Activated B cell treated with CpG ODN at 0.5 μM for 24 hours (primary cell): ENCODE data around the gene HAGHL. TPM values are rescaled to one million over a fixed set of nuclear protein-coding genes. Genes with fewer than 3 reads are reported as not detected.

ENCODE experiments used
- ATAC-seq: fragments of 200-7000 bp; cut with Tn5 transposase; one replicate; pipeline ENCODE4 v1.10.0; 2021; ENCODE audit warnings: low read depth, mild to moderate bottlenecking, moderate library complexity
- CTCF ChIA-PET: fragments of 350-600 bp; sonication (Branson Sonifier 250); formaldehyde crosslinking; loops from one replicate; lab custom pipeline; 2021; ENCODE audit warnings: antibody characterized with exemption; lab: Charles Lee
- POLR2A ChIA-PET: fragments of 350-600 bp; sonication (Branson Sonifier 250); formaldehyde crosslinking; loops from one replicate; lab custom pipeline; 2021; ENCODE audit warnings: antibody characterized with exemption; lab: Charles Lee
- DNase-seq: peaks from one replicate; pipeline ENCODE4 v3.0.0; 2022
- H3K27ac Mint-ChIP-seq: one replicate; pipeline ENCODE4 v1.8.0; 2020; ENCODE audit warnings: mixed read lengths
- H3K27me3 Mint-ChIP-seq: one replicate; pipeline ENCODE4 v1.8.0; 2021; ENCODE audit warnings: mixed read lengths
- H3K36me3 Mint-ChIP-seq: one replicate; pipeline ENCODE4 v1.8.0; 2021; ENCODE audit warnings: low read depth, mixed read lengths
- H3K4me1 Mint-ChIP-seq: one replicate; pipeline ENCODE4 v1.8.0; 2021; ENCODE audit warnings: mixed read lengths
- H3K4me3 Mint-ChIP-seq: one replicate; pipeline ENCODE4 v1.8.0; 2020; ENCODE audit warnings: mild to moderate bottlenecking, mixed read lengths
- H3K9me3 Mint-ChIP-seq: one replicate; pipeline ENCODE4 v1.8.0; 2020; ENCODE audit warnings: mixed read lengths
- intact Hi-C: fragments of 100-400 bp; cut with micrococcal nuclease; formaldehyde crosslinking; loops from one replicate; pipeline ENCODE4 v1.15.1; 2024
- total RNA-seq: library from RNA; stranded (reverse); gene quantifications from 2 replicates; pipeline ENCODE4 v1.2.3, GENCODE V29; 2022
- TF ChIP-seq, protein P1 (sequence below): fragments of 200-600 bp; IDR thresholded peaks from one replicate; pipeline ENCODE4 v1.8.0; 2022; ENCODE audit warnings: antibody characterized with exemption, mild to moderate bottlenecking

The HAGHL gene
- total RNA-seq, 1 donor from 2014 or later = 10.9 TPM

GRCh38 chr16:756428-756827 is 29.5 kb downstream of the HAGHL start:
- DNase-seq (no peak), ATAC-seq (no peak)
- TF ChIP-seq, protein P1, sequence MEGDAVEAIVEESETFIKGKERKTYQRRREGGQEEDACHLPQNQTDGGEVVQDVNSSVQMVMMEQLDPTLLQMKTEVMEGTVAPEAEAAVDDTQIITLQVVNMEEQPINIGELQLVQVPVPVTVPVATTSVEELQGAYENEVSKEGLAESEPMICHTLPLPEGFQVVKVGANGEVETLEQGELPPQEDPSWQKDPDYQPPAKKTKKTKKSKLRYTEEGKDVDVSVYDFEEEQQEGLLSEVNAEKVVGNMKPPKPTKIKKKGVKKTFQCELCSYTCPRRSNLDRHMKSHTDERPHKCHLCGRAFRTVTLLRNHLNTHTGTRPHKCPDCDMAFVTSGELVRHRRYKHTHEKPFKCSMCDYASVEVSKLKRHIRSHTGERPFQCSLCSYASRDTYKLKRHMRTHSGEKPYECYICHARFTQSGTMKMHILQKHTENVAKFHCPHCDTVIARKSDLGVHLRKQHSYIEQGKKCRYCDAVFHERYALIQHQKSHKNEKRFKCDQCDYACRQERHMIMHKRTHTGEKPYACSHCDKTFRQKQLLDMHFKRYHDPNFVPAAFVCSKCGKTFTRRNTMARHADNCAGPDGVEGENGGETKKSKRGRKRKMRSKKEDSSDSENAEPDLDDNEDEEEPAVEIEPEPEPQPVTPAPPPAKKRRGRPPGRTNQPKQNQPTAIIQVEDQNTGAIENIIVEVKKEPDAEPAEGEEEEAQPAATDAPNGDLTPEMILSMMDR = no peak
- Mint-ChIP-seq H3K9me3 (no peaks in the 10 kb centered on the region), H3K27ac (no peak overlapping the region), H3K4me3 (no peak overlapping the region), H3K36me3 (no peaks in the 10 kb centered on the region), H3K27me3 (peaks cover 10% of the 10 kb centered on the region), H3K4me1 (peaks cover 6% of the 10 kb centered on the region)
- intact Hi-C loops = no loop called here
- CTCF ChIA-PET = no interaction called here
- POLR2A ChIA-PET = no interaction called here

DNA sequence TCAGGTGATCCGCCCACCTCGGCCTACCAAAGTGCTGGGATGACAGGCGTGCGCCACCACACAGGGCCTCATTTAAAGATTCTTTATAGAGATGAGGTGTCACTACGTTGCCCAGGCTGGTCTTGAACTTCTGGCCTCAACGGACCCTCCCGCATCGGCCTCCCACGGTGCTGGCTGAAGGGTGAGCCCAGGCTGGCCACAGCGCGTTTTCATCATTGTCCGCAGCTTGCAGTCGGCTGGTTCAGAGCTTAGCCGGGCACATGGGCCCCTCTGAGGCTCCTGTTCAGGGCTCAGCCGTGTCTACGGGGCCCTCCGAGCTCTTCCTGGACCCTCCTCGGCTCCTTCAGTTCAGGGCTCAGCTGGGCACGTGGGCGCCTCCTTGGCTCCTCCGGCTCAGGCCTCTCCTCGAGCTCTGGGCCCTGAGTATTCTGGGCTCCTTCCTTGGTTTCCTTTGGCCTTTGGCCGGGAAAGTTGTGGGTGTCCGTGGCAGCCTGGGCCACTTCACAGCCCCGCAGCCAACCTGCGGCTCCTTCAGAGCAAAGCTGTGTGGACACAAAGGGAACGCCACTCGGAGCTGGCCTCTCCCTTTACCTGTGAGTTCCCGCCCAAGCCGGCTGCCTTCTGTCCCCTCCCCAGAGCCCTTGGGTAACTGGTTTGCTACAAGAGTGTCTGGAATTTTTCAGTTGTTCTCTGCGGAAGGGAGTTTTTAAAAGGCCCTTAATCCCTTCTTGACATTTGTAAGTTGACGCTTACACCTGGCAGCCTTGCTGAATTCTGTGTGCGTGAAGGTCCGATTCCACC is 32.4 kb downstream of the HAGHL start:
- Mint-ChIP-seq H3K27ac (no peak overlapping the region), H3K27me3 (peaks cover 10% of the 10 kb centered on the region), H3K9me3 (no peaks in the 10 kb centered on the region), H3K36me3 (no peaks in the 10 kb centered on the region), H3K4me1 (peaks cover 6% of the 10 kb centered on the region), H3K4me3 (no peak overlapping the region)
- DNase-seq (no peak), ATAC-seq (no peak)
- intact Hi-C loops = no loop called here
- CTCF ChIA-PET = no interaction called here
- TF ChIP-seq, protein P1 = no peak
- POLR2A ChIA-PET = no interaction called here

GRCh38 chr16:760065-760464 is 33.2 kb downstream of the HAGHL start:
- Mint-ChIP-seq H3K4me3 (no peak overlapping the region), H3K4me1 (peaks cover under 1% of the 10 kb centered on the region), H3K27ac (no peak overlapping the region), H3K27me3 (peaks cover 10% of the 10 kb centered on the region), H3K36me3 (no peaks in the 10 kb centered on the region), H3K9me3 (no peaks in the 10 kb centered on the region)
- ChIA-PET POLR2A (no interaction called here), CTCF (no interaction called here)
- TF ChIP-seq, protein P1 = no peak
- ATAC-seq = no peak
- intact Hi-C loops = no loop called here
- DNase-seq = no peak

DNA sequence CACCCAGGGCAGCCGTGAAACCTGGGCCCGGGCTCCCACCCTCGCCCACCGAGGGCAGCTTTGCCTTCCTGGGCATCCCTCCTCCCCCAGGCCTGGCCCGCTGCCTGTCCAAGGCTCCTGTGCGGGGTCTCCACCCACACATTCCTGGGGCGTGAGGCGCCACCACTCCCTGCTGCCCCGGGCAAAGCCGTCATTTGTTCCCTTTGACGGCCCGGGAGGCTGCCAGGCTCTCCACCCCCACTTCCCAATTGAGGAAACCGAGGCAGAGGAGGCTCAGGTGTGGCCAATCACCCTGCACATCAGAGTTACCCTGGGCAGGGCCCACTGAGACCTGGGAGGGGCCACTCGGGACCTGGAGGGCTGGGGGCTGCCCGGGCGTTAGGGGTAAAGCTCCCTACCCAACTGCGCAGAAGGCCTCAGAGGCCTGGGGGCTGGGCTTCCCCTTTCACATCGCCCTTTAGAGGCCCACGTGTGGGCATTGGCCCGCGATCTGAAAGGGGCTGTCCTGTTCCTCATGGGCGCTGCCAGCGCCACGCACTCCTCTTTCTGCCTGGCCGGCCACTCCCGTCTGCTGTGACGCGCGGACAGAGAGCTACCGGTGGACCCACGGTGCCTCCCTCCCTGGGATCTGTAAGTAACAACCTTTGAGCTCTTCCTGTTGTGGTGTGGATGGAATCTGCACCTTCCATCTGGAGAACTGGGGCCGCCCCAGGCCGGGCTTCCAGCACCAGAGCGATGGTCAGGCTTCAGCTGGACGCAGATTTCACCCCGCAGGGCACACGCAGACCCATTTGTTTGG is 33.8 kb downstream of the HAGHL start, which contains the start of gene MSLN:
Gene MSLN, plus strand, starts transcription at position 190 of the 799 bp plus-strand sequence. CDS start 1,947 bp downstream, outside the sequence.
- Mint-ChIP-seq H3K4me3 (no peak within 1 kb of the TSS), H3K27ac (no peak within 1 kb of the TSS), H3K4me1 (no peaks in the 10 kb centered on the region), H3K27me3 (peaks cover 10% of the 10 kb centered on the region), H3K9me3 (no peaks in the 10 kb centered on the region), H3K36me3 (no peaks in the 10 kb centered on the region)
- TF ChIP-seq, protein P1 = no peak
- POLR2A ChIA-PET = no interaction called here
- no peak for ATAC-seq
- DNase-seq = no peak
- CTCF ChIA-PET = no interaction called here
- intact Hi-C loops = no loop called here
